Measurements from ENCODE around the gene PPP1R16B.
"Not testable (repeated sequence)": the region's sequence is repeated elsewhere in the genome, so short reads cannot be mapped to it uniquely, and the experiment has no call there.

PPP1R16B gene

GRCh38 chr20:38810926-38811630 lies 5.6 kb downstream of the PPP1R16B start:
- TF ChIP-seq CTCF (IDR thresholded peaks at IDR 0.05; ENCODE audit: control extremely low read depth, extremely low read depth, low read depth, missing control alignments), result no peak
- DNase-seq (ENCODE audit: extremely low spot score), result no peak
- CTCF ChIA-PET, result interaction anchor here (1.0 to 2.7 kb wide), 7 partner anchors 12 to 82 kb away, joined by 3 to 8 read pairs (median 5); no protein-coding TSS in a partner anchor
- POLR2A ChIA-PET, result interaction anchor here (1.3 kb wide), 1 partner anchor 64 kb away, joined by 3 read pairs; no protein-coding TSS in a partner anchor

- CTCF ChIA-PET, result interaction anchor here (1.0 to 2.7 kb wide), 7 partner anchors 13 to 91 kb away, joined by 3 to 8 read pairs (median 5); no protein-coding TSS in a partner anchor
- POLR2A ChIA-PET, result interaction anchor here (1.3 kb wide), 1 partner anchor 63 kb away, joined by 3 read pairs; no protein-coding TSS in a partner anchor
Measured at GRCh38 chr20:38811769-38812168, 6.3 kb downstream of the PPP1R16B start.

GRCh38 chr20:38812182-38812581 lies 6.7 kb downstream of the PPP1R16B start:
- TF ChIP-seq CTCF (IDR thresholded peaks at IDR 0.05; ENCODE audit: control extremely low read depth, extremely low read depth, low read depth, missing control alignments), result no peak
- POLR2A ChIA-PET, result interaction anchor here (1.3 kb wide), 1 partner anchor 62 kb away, joined by 3 read pairs; no protein-coding TSS in a partner anchor
- CTCF ChIA-PET, result interaction anchor here (1.0 to 2.7 kb wide), 7 partner anchors 11 to 91 kb away, joined by 3 to 8 read pairs (median 5); no protein-coding TSS in a partner anchor
- no peak for DNase-seq (ENCODE audit: extremely low spot score)

More at GRCh38 chr20:38811769-38812168, 6.3 kb downstream of the PPP1R16B start:
- no peak for DNase-seq (ENCODE audit: extremely low spot score)
- TF ChIP-seq CTCF (IDR thresholded peaks at IDR 0.05; ENCODE audit: control extremely low read depth, extremely low read depth, low read depth, missing control alignments), result no peak

- CTCF ChIA-PET, result interaction anchor here (1.0 to 2.7 kb wide), 4 partner anchors 10 to 90 kb away, joined by 3 to 7 read pairs (median 3); no protein-coding TSS in a partner anchor
- TF ChIP-seq CTCF (IDR thresholded peaks at IDR 0.05; ENCODE audit: control extremely low read depth, extremely low read depth, low read depth, missing control alignments), result no peak
- DNase-seq (ENCODE audit: extremely low spot score), result no peak
- POLR2A ChIA-PET, result no interaction called here
Measured at GRCh38 chr20:38812709-38813573, 7.4 kb downstream of the PPP1R16B start.

- CTCF ChIA-PET, result interaction anchor here (1.0 to 2.7 kb wide), 2 partner anchors 18 to 79 kb away, joined by 3 to 7 read pairs; no protein-coding TSS in a partner anchor
- DNase-seq (ENCODE audit: extremely low spot score); POLR2A ChIA-PET: not testable (repeated sequence)
Measured at GRCh38 chr20:38813574-38813962, 8.1 kb downstream of the PPP1R16B start.

GRCh38 chr20:38815446-38815845 lies 9.9 kb downstream of the PPP1R16B start:
- TF ChIP-seq CTCF (IDR thresholded peaks at IDR 0.05; ENCODE audit: control extremely low read depth, extremely low read depth, low read depth, missing control alignments), result no peak
- DNase-seq (ENCODE audit: extremely low spot score), result no peak
- ChIA-PET POLR2A (no interaction called here), CTCF (interaction anchor here (1.0 to 2.6 kb wide), 8 partner anchors 10 to 147 kb away, joined by 3 to 9 read pairs (median 4); partner anchors contain the start of genes DHX35, FAM83D and PPP1R16B)

Measured in GM10248 (cell line).